Measurements from ENCODE around the gene NOXO1. TPM values are rescaled to one million over a fixed set of nuclear protein-coding genes. Genes with fewer than 3 reads are reported as not detected.

Gene NOXO1
- total RNA-seq, 1 experiment from 2014 or later: 0.43 TPM

GRCh38 chr16:1982991-1983543 is 1.8 kb upstream of the NOXO1 start:
- Histone ChIP-seq H3K9me3 (replicated peaks) (no peaks in the 10 kb centered on the region), H3K4me3 (peak overlapping the region; percentile 79), H3K4me1 (peaks cover 30% of the 10 kb centered on the region), H3K27me3 (no peaks in the 10 kb centered on the region), H3K27ac (peak overlapping the region; percentile 52), H3K36me3 (peaks cover 13% of the 10 kb centered on the region)
- no peak for DNase-seq

- peaks cover 30% of the 10 kb centered on the region for H3K4me1 ChIP-seq
- peak; percentile 94 to 97 for DNase-seq
- H3K27me3 ChIP-seq: no peaks in the 10 kb centered on the region
- peaks cover 22% of the 10 kb centered on the region for H3K36me3 ChIP-seq
- H3K27ac ChIP-seq: peak overlapping the region; percentile 57
- H3K4me3 ChIP-seq: no peak overlapping the region
- no peaks in the 10 kb centered on the region for H3K9me3 ChIP-seq (replicated peaks)
These were observed 754 bp upstream of the NOXO1 start for GRCh38 chr16:1982013-1982433.

GRCh38 chr16:1980770-1981087 is 540 bp downstream of the NOXO1 start:
- H3K4me1 ChIP-seq: peaks cover 30% of the 10 kb centered on the region
- H3K4me3 ChIP-seq: no peak overlapping the region
- H3K27me3 ChIP-seq: no peaks in the 10 kb centered on the region
- DNase-seq: no peak
- H3K9me3 ChIP-seq (replicated peaks): no peaks in the 10 kb centered on the region
- H3K36me3 ChIP-seq: peaks cover 34% of the 10 kb centered on the region
- H3K27ac ChIP-seq: no peak overlapping the region

- Histone ChIP-seq H3K4me3 (no peak overlapping the region), H3K27me3 (no peaks in the 10 kb centered on the region), H3K4me1 (peaks cover 30% of the 10 kb centered on the region), H3K36me3 (peaks cover 37% of the 10 kb centered on the region), H3K27ac (no peak overlapping the region), H3K9me3 (replicated peaks) (no peaks in the 10 kb centered on the region)
- DNase-seq: no peak
These were observed 1.1 kb downstream of the NOXO1 start for GRCh38 chr16:1980030-1980769.

GRCh38 chr16:1979271-1980029 is 1.8 kb downstream of the NOXO1 start:
- peaks cover 37% of the 10 kb centered on the region for H3K36me3 ChIP-seq
- H3K4me1 ChIP-seq: peaks cover 30% of the 10 kb centered on the region
- no peaks in the 10 kb centered on the region for H3K27me3 ChIP-seq
- no peak overlapping the region for H3K4me3 ChIP-seq
- no peaks in the 10 kb centered on the region for H3K9me3 ChIP-seq (replicated peaks)
- H3K27ac ChIP-seq: no peak overlapping the region
- no peak for DNase-seq

GRCh38 chr16:1978476-1979120 is 2.7 kb downstream of the NOXO1 start:
- no peaks in the 10 kb centered on the region for H3K27me3 ChIP-seq
- H3K9me3 ChIP-seq (replicated peaks): no peaks in the 10 kb centered on the region
- H3K36me3 ChIP-seq: peaks cover 37% of the 10 kb centered on the region
- H3K27ac ChIP-seq: no peak overlapping the region
- H3K4me1 ChIP-seq: peaks cover 34% of the 10 kb centered on the region
- no peak for DNase-seq
- H3K4me3 ChIP-seq: no peak overlapping the region

- no peak for DNase-seq
- no peak overlapping the region for H3K4me3 ChIP-seq
- H3K27ac ChIP-seq: no peak overlapping the region
- H3K4me1 ChIP-seq: peaks cover 32% of the 10 kb centered on the region
- no peaks in the 10 kb centered on the region for H3K9me3 ChIP-seq (replicated peaks)
- peaks cover 37% of the 10 kb centered on the region for H3K36me3 ChIP-seq
- no peaks in the 10 kb centered on the region for H3K27me3 ChIP-seq
These were observed 3.4 kb downstream of the NOXO1 start for GRCh38 chr16:1977875-1978268.

GRCh38 chr16:1976951-1977874 is 4.1 kb downstream of the NOXO1 start:
- H3K4me3 ChIP-seq: no peak overlapping the region
- H3K27me3 ChIP-seq: no peaks in the 10 kb centered on the region
- H3K27ac ChIP-seq: no peak overlapping the region
- H3K36me3 ChIP-seq: peaks cover 37% of the 10 kb centered on the region
- H3K9me3 ChIP-seq (replicated peaks): no peaks in the 10 kb centered on the region
- peaks cover 26% of the 10 kb centered on the region for H3K4me1 ChIP-seq
- no peak for DNase-seq

GRCh38 chr16:1976216-1976520 is 5.1 kb downstream of the NOXO1 start:
- peaks cover 37% of the 10 kb centered on the region for H3K36me3 ChIP-seq

GRCh38 chr16:1975432-1976215 is 5.6 kb downstream of the NOXO1 start:
- Histone ChIP-seq H3K27ac (no peak overlapping the region), H3K36me3 (peaks cover 37% of the 10 kb centered on the region), H3K4me3 (no peak overlapping the region), H3K4me1 (peaks cover 11% of the 10 kb centered on the region; the same call in 1 of the 2 replicates), H3K9me3 (replicated peaks) (no peaks in the 10 kb centered on the region), H3K27me3 (no peaks in the 10 kb centered on the region)
- no peak for DNase-seq

More at GRCh38 chr16:1976216-1976520, 5.1 kb downstream of the NOXO1 start:
- Histone ChIP-seq H3K27me3 (no peaks in the 10 kb centered on the region), H3K4me3 (no peak overlapping the region), H3K27ac (no peak overlapping the region), H3K4me1 (peaks cover 17% of the 10 kb centered on the region), H3K9me3 (replicated peaks) (no peaks in the 10 kb centered on the region)
- no peak for DNase-seq

GRCh38 chr16:1974157-1975070 is 6.9 kb downstream of the NOXO1 start:
- H3K27me3 ChIP-seq: no peaks in the 10 kb centered on the region
- no peak overlapping the region for H3K4me3 ChIP-seq
- no peak overlapping the region for H3K27ac ChIP-seq
- no peak for DNase-seq
- peaks cover 32% of the 10 kb centered on the region for H3K36me3 ChIP-seq
- H3K4me1 ChIP-seq: peaks cover 8% of the 10 kb centered on the region; the same call in 1 of the 2 replicates
- H3K9me3 ChIP-seq (replicated peaks): no peaks in the 10 kb centered on the region

GRCh38 chr16:1973461-1974156 is 7.7 kb downstream of the NOXO1 start:
- H3K27ac ChIP-seq: peak overlapping the region; percentile 46
- no peaks in the 10 kb centered on the region for H3K27me3 ChIP-seq
- peak overlapping the region; percentile 89 for H3K4me3 ChIP-seq
- H3K9me3 ChIP-seq (replicated peaks): no peaks in the 10 kb centered on the region
- H3K4me1 ChIP-seq: peaks cover 8% of the 10 kb centered on the region; the same call in 1 of the 2 replicates
- peak; percentile 72 to 73 for DNase-seq
- H3K36me3 ChIP-seq: peaks cover 29% of the 10 kb centered on the region

All from SJCRH30 (cell line).